BLaER1 treated with 17β-estradiol and CSF1 and Interleukin-3, amounts not matched to agents 10 nM and 100 nM (cell line): Measurements from ENCODE around the gene SPI1.

Experiments used
- H3K27ac ChIP-seq, 11 experiments: shearing (Covaris generic); formaldehyde crosslinking; 2 replicates each; pipeline ENCODE4 v1.8.1; 2022
- H3K27me3 ChIP-seq, 11 experiments: shearing (Covaris generic); formaldehyde crosslinking; 2 replicates each; pipeline ENCODE4 v1.8.1; 2022
- H3K36me3 ChIP-seq, 11 experiments: shearing (Covaris generic); formaldehyde crosslinking; 2 replicates each; pipeline ENCODE4 v1.8.1; 2022
- H3K4me1 ChIP-seq, 10 experiments: shearing (Covaris generic); formaldehyde crosslinking; 2 replicates each; pipeline ENCODE4 v1.8.1; 2022
- H3K4me2 ChIP-seq, 11 experiments: shearing (Covaris generic); formaldehyde crosslinking; 2 replicates each; pipeline ENCODE4 v1.8.1; 2022
- H3K4me3 ChIP-seq, 10 experiments: shearing (Covaris generic); formaldehyde crosslinking; 2 replicates each; pipeline ENCODE4 v1.8.1; 2022
- H3K9ac ChIP-seq, 11 experiments: shearing (Covaris generic); formaldehyde crosslinking; 2 replicates each; pipeline ENCODE4 v1.8.1; 2022
- H3K9me3 ChIP-seq, 11 experiments: shearing (Covaris generic); formaldehyde crosslinking; replicated peaks in 1 of 11; 2 replicates each; pipeline ENCODE4 v1.8.1; 2022
- H4K20me1 ChIP-seq, 11 experiments: shearing (Covaris generic); formaldehyde crosslinking; 2 replicates each; pipeline ENCODE4 v1.8.1; 2022
- Cebpa-rat ChIP-seq, 11 experiments: shearing (Covaris generic); IDR thresholded peaks; 2 replicates each; pipeline ENCODE4 v1.8.1; 2022

The SPI1 gene

DNA sequence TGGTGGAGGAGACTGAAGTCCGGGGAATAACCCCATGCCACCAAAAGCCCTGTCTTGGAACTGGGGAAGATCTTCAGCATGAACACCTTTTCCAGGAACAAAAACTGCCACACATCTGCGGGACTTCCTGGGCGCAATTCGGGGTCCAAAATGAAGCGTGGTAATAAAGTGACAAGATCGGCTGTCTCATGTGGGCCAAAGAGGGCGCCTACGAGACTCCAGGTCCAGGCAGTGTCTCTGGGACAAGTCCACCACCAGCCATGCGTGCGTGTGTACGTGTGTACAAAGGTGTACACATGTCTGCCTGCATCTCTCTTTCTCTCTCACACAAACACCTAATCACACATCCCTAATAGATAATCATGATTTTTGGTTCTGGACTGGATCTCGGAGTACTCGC lies 16.9 kb downstream of the SPI1 start:
- peaks cover 72 to 100% (median 90%) of the 10 kb centered on the region in 10 experiments for H3K4me1 ChIP-seq
- peak overlapping the region; percentile 73 to 95 (median 88) for H3K9ac ChIP-seq
- H3K9me3 ChIP-seq: peaks cover 0 to 11% (median 3%) of the 10 kb centered on the region in 11 experiments; a peak in 7 of 22 replicates
- no peak for TF ChIP-seq Cebpa-rat (IDR thresholded peaks at IDR 0.05)
- H3K4me3 ChIP-seq: peak overlapping the region in 5 of 10 experiments; percentile 2 to 29 (median 21); a peak in 5 of 20 replicates
- peaks cover 35 to 100% (median 95%) of the 10 kb centered on the region in 11 experiments for H3K36me3 ChIP-seq
- no peaks in the 10 kb centered on the region for H3K27me3 ChIP-seq
- peak overlapping the region; percentile 34 to 100 (median 100); a peak in 21 of 22 replicates for H3K27ac ChIP-seq
- peaks cover 5 to 100% (median 33%) of the 10 kb centered on the region in 11 experiments; a peak in 21 of 22 replicates for H4K20me1 ChIP-seq
- H3K4me2 ChIP-seq: peak overlapping the region; percentile 80 to 96 (median 88)

DNA sequence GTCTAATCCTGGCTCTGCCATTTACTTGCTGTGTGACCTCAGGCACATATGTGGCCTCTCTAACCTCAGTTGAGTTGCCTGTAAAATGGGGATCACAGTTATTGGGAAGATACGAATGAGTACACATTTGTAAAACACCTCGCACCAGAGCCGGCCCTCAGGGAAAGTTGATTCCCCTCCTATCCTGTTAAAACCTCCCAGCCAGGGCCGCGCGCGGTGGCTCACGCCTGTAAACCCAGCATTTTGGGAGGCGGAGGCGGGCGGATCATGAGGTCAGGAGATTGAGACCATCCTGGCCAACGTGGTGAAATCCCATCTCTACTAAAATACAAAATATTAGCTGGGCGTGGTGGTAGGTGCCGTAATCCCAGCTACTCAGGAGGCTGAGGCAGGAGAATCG lies 18.0 kb downstream of the SPI1 start:
- Histone ChIP-seq H3K27ac (peak overlapping the region; percentile 70 to 100 (median 100); a peak in 21 of 22 replicates), H3K9me3 (peaks cover 0 to 11% (median 3%) of the 10 kb centered on the region in 11 experiments; a peak in 7 of 22 replicates), H3K4me1 (peaks cover 64 to 96% (median 79%) of the 10 kb centered on the region in 10 experiments), H3K4me3 (peak overlapping the region in 8 of 10 experiments; percentile 1 to 46 (median 20); a peak in 4 of 20 replicates), H3K36me3 (peaks cover 34 to 100% (median 94%) of the 10 kb centered on the region in 11 experiments), H3K27me3 (no peaks in the 10 kb centered on the region), H4K20me1 (peaks cover 5 to 100% (median 22%) of the 10 kb centered on the region in 11 experiments; a peak in 21 of 22 replicates), H3K4me2 (peak overlapping the region; percentile 80 to 96 (median 88)), H3K9ac (peak overlapping the region; percentile 73 to 95 (median 88))
- TF ChIP-seq Cebpa-rat (IDR thresholded peaks at IDR 0.05): no peak

DNA sequence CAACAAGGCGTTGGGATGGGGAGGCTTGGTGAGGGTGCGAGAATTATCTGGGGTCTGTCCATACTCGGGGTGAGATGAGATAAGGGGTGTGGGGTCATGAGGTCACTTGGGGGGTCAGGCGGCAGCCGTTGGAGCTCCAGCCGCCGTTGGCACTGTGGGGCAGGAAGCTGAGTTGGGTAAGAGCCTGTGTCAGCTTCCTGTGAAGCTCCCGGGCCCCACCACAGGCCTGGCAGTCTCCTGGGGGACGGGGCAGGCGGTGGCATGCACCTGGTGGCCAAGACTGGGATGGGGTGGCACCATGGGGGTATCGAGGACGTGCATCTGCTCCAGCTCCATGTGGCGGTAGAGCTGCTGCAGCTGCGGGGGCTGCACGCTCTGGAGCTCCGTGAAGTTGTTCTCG lies 18.8 kb downstream of the SPI1 start:
- Histone ChIP-seq H3K4me3 (peak overlapping the region in 4 of 10 experiments; percentile 4 to 46 (median 22); a peak in 5 of 20 replicates), H3K27ac (peak overlapping the region; percentile 70 to 100 (median 100)), H3K4me1 (peaks cover 60 to 89% (median 71%) of the 10 kb centered on the region in 10 experiments), H3K9me3 (peaks cover 0 to 11% (median 3%) of the 10 kb centered on the region in 11 experiments; a peak in 7 of 22 replicates), H3K9ac (peak overlapping the region; percentile 73 to 95 (median 88)), H3K27me3 (no peaks in the 10 kb centered on the region), H3K4me2 (peak overlapping the region; percentile 80 to 96 (median 88)), H3K36me3 (peaks cover 29 to 99% (median 92%) of the 10 kb centered on the region in 11 experiments), H4K20me1 (peaks cover 0 to 100% (median 14%) of the 10 kb centered on the region in 11 experiments; a peak in 18 of 22 replicates)
- peak in 9 of 11 experiments; percentile 34 to 95 (median 89); a peak in 17 of 22 replicates for TF ChIP-seq Cebpa-rat (IDR thresholded peaks at IDR 0.05)

DNA sequence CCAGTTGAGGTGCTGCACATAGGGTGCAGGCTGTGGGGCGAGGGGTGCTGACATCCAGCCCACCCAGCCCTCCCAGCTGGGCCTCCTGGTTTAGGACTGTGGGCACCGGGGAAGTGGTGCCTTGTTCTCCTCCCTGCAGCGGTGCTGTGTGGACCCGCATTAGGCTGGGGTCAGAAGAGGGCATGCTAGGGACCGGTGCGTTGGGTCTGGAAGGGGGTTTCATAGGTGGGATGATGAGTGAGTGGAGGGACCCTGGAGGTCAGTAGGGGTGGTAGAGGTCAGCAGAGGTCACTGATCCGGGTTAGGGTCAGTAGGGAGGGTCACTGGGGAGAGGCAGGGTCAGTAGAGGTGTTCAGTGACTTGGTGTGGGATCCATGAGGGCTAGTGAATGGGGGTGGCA lies 19.2 kb downstream of the SPI1 start:
- peaks cover 0 to 11% (median 2%) of the 10 kb centered on the region in 11 experiments; a peak in 6 of 22 replicates for H3K9me3 ChIP-seq
- peaks cover 26 to 99% (median 92%) of the 10 kb centered on the region in 11 experiments for H3K36me3 ChIP-seq
- H3K27me3 ChIP-seq: no peaks in the 10 kb centered on the region
- peaks cover 0 to 100% (median 10%) of the 10 kb centered on the region in 11 experiments; a peak in 15 of 22 replicates for H4K20me1 ChIP-seq
- TF ChIP-seq Cebpa-rat (IDR thresholded peaks at IDR 0.05): no peak
- peak overlapping the region; percentile 80 to 96 (median 88) for H3K4me2 ChIP-seq
- H3K9ac ChIP-seq: peak overlapping the region; percentile 73 to 95 (median 88)
- H3K4me1 ChIP-seq: peaks cover 60 to 85% (median 67%) of the 10 kb centered on the region in 10 experiments
- peak overlapping the region; percentile 70 to 100 (median 100) for H3K27ac ChIP-seq
- H3K4me3 ChIP-seq: peak overlapping the region in 3 of 10 experiments; percentile 4 to 46 (median 18); a peak in 3 of 20 replicates

DNA sequence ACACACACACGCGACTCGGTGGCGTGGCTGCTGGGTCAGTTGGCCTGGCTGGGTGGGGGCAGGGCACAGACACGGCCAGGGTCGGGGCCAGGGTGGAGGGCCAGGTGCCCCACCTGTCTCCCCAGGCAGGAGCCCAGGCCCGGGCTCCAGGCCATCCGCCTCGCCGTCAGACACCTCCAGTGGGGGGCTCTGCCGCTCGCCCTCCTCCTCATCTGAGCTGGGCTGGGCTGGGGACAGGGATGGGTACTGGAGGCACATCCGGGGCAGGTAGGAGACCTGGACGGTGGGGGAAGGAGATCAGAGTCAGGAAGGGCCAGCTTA lies 19.7 kb downstream of the SPI1 start:
- Histone ChIP-seq H3K9me3 (peaks cover 0 to 11% (median 2%) of the 10 kb centered on the region in 11 experiments; a peak in 6 of 22 replicates), H3K9ac (peak overlapping the region in 10 of 11 experiments; percentile 74 to 95 (median 90); a peak in 20 of 22 replicates), H3K27ac (peak overlapping the region; percentile 70 to 100 (median 100)), H3K36me3 (peaks cover 26 to 99% (median 90%) of the 10 kb centered on the region in 11 experiments), H4K20me1 (peaks cover 0 to 100% (median 6%) of the 10 kb centered on the region in 11 experiments; a peak in 13 of 22 replicates), H3K4me2 (peak overlapping the region; percentile 44 to 96 (median 88)), H3K4me3 (peak overlapping the region in 1 of 10 experiments; percentile 46; a peak in 2 of 20 replicates), H3K27me3 (no peaks in the 10 kb centered on the region), H3K4me1 (peaks cover 57 to 80% (median 66%) of the 10 kb centered on the region in 10 experiments)
- no peak for TF ChIP-seq Cebpa-rat (IDR thresholded peaks at IDR 0.05)

DNA sequence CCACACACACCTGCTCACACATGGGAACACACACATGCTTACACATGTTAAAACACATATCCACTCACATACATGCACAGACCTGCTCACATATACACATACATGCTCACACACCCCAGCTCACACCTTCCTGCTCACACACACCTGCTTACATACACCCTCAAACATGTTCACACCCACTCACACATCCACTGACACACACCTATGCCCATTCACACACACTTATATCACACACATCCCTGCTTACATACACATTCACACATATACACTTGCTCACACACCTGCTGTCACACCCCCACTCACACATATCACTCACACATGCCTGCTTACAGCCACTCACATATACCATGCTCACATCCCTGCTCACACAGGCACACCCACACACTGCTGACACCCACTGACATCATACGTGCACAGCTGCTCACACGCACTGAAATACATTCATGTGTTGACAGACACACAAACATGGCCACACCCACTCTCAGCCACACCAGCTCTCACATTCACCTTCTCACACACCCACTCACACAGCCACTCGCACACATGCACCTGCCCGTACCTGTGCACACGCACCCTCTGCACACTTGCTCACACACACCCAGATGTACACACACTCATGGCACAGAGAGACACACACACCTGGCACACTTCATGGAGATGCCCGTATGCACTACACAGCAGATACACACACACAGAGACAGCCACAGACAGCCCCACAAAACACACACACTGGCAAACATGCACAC lies 20.2 kb downstream of the SPI1 start:
- peak overlapping the region; percentile 44 to 96 (median 88) for H3K4me2 ChIP-seq
- H3K4me1 ChIP-seq: peaks cover 52 to 75% (median 63%) of the 10 kb centered on the region in 10 experiments
- peak overlapping the region in 10 of 11 experiments; percentile 74 to 95 (median 90); a peak in 20 of 22 replicates for H3K9ac ChIP-seq
- no peaks in the 10 kb centered on the region for H3K27me3 ChIP-seq
- no peak overlapping the region; a peak in 2 of 20 replicates for H3K4me3 ChIP-seq
- peaks cover 0 to 11% (median 2%) of the 10 kb centered on the region in 11 experiments; a peak in 6 of 22 replicates for H3K9me3 ChIP-seq
- TF ChIP-seq Cebpa-rat (IDR thresholded peaks at IDR 0.05): no peak
- H3K27ac ChIP-seq: peak overlapping the region; percentile 70 to 100 (median 100); a peak in 21 of 22 replicates
- H3K36me3 ChIP-seq: peaks cover 26 to 96% (median 87%) of the 10 kb centered on the region in 11 experiments
- H4K20me1 ChIP-seq: peaks cover 0 to 100% (median 3%) of the 10 kb centered on the region in 11 experiments; a peak in 11 of 22 replicates

DNA sequence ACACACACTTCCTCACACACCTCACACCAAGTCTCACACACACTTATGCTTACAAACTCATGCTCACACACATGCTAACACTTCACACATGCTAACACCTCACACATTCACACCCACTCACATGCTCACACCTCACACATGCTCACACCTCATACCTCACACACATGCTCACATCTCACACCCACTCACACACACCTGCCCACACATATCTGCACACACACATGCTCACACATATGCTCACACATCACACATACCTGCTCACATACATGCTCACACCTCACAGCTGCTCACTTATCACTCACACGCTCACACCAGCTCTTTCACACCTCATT lies 21.4 kb downstream of the SPI1 start:
- H3K4me3 ChIP-seq: no peak overlapping the region
- H3K4me2 ChIP-seq: no peak overlapping the region
- no peak for TF ChIP-seq Cebpa-rat (IDR thresholded peaks at IDR 0.05)
- peaks cover 26 to 85% (median 76%) of the 10 kb centered on the region in 11 experiments for H3K36me3 ChIP-seq
- peaks cover 0 to 11% (median 2%) of the 10 kb centered on the region in 11 experiments; a peak in 6 of 22 replicates for H3K9me3 ChIP-seq
- peak overlapping the region in 7 of 11 experiments; percentile 94 to 100 (median 100); a peak in 11 of 22 replicates for H3K27ac ChIP-seq
- H3K27me3 ChIP-seq: no peaks in the 10 kb centered on the region
- peaks cover 40 to 75% (median 61%) of the 10 kb centered on the region in 10 experiments for H3K4me1 ChIP-seq
- peaks cover 0 to 100% (median 0%) of the 10 kb centered on the region in 11 experiments; a peak in 7 of 22 replicates for H4K20me1 ChIP-seq
- no peak overlapping the region for H3K9ac ChIP-seq

DNA sequence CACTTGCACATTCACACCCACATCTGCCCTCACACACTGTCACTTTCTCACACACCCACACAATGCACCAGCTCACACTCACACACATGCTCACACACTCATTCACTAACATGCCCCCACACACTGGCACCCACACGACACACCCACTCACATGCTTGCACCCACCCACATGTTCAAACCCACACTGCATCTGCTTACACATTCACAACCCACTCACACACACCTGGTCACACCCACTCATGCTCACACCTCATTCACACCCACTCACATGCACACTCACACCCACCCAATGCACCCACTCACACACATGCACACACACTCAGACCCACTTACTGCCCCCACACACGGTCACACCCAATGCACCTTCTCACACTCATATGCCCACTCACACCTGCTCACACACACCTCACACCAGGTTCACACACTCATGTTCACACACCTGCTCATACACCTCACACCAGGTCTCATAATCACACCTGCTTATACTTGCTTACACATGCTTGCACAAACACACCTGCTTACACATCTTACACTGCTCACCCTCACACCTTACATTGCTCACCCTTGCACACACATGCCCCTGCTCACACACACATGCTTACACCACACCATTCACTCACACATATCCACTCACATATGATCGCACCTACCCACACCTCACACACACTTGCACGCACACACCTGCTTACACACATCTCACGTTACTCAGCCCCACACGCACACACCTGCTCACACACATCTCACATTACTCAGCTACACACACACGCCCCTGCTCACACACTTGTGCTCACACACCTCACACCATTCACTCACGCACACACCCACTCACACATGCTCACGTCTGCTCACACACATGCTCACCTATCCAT lies 22.0 kb downstream of the SPI1 start:
- Histone ChIP-seq H3K27ac (peak overlapping the region in 7 of 11 experiments; percentile 17 to 100 (median 100); a peak in 10 of 22 replicates), H3K4me1 (peaks cover 34 to 75% (median 60%) of the 10 kb centered on the region in 10 experiments), H3K36me3 (peaks cover 26 to 79% (median 71%) of the 10 kb centered on the region in 11 experiments), H3K4me2 (no peak overlapping the region), H3K9ac (no peak overlapping the region), H3K4me3 (no peak overlapping the region), H3K9me3 (peaks cover 0 to 11% (median 2%) of the 10 kb centered on the region in 11 experiments; a peak in 6 of 22 replicates), H4K20me1 (peaks cover 0 to 100% (median 0%) of the 10 kb centered on the region in 11 experiments; a peak in 8 of 22 replicates), H3K27me3 (no peaks in the 10 kb centered on the region)
- no peak for TF ChIP-seq Cebpa-rat (IDR thresholded peaks at IDR 0.05)
